Measurements from ENCODE around the gene BLCAP. TPM values are rescaled to one million over a fixed set of nuclear protein-coding genes. Genes with fewer than 3 reads are reported as not detected.

Gene BLCAP
- total and polyA plus RNA-seq, 8 donors: 65.5 to 75.4 (median 67.4) TPM

- Histone ChIP-seq H3K4me3 (peak within 1 kb of the TSS; percentile 8 to 19), H3K27me3 (peaks cover 0 to 11% of the 10 kb centered on the region in 2 donors), H3K9me3 (no peaks in the 10 kb centered on the region), H3K36me3 (peaks cover 0 to 22% of the 10 kb centered on the region in 2 donors), H3K27ac (no peak within 1 kb of the TSS), H3K4me1 (peaks cover 31 to 88% of the 10 kb centered on the region in 2 donors)
- TF ChIP-seq CTCF (IDR thresholded peaks at IDR 0.05): no peak
- no peak for ATAC-seq
- intact Hi-C loops (cut with DNase I): loop anchor here in 1 of 2 donors (10.0 kb wide), 1 partner anchor 136 kb away; no protein-coding TSS in a partner anchor
- DNase-seq: peak in 1 of 4 donors; percentile 69
These were observed 6.5 kb downstream of the BLCAP start, which contains the start of gene NNAT for GRCh38 chr20:37521061-37521771. Gene NNAT, plus strand, starts transcription at chr20:37521250. Its CDS starts 82 bp downstream, at chr20:37521332.

- H3K27ac ChIP-seq: no peak overlapping the region
- peaks cover 0 to 11% of the 10 kb centered on the region in 2 donors for H3K27me3 ChIP-seq
- ATAC-seq (no peak), DNase-seq (no peak)
- H3K9me3 ChIP-seq: no peaks in the 10 kb centered on the region
- peaks cover 24 to 81% of the 10 kb centered on the region in 2 donors for H3K4me1 ChIP-seq
- H3K4me3 ChIP-seq: no peak overlapping the region
- intact Hi-C loops (cut with DNase I): loop anchor here in 1 of 2 donors (10.0 kb wide), 1 partner anchor 136 kb away; no protein-coding TSS in a partner anchor
- TF ChIP-seq CTCF (IDR thresholded peaks at IDR 0.05): no peak
- peaks cover 0 to 22% of the 10 kb centered on the region in 2 donors for H3K36me3 ChIP-seq
These were observed 7.2 kb downstream of the BLCAP start for GRCh38 chr20:37520419-37520955.

- Histone ChIP-seq H3K36me3 (peaks cover 0 to 28% of the 10 kb centered on the region in 2 donors), H3K27me3 (peaks cover 0 to 11% of the 10 kb centered on the region in 2 donors), H3K27ac (peak overlapping the region; percentile 19 to 58), H3K4me1 (peaks cover 18 to 73% of the 10 kb centered on the region in 2 donors), H3K4me3 (no peak overlapping the region), H3K9me3 (no peaks in the 10 kb centered on the region)
- ATAC-seq: no peak
- no peak for DNase-seq
- intact Hi-C loops (cut with DNase I): loop anchor here in 1 of 2 donors (10.0 kb wide), 1 partner anchor 135 kb away; no protein-coding TSS in a partner anchor
- no peak for TF ChIP-seq CTCF (IDR thresholded peaks at IDR 0.05)
These were observed 7.9 kb downstream of the BLCAP start for GRCh38 chr20:37519508-37520418.

- no peaks in the 10 kb centered on the region for H3K9me3 ChIP-seq
- no peak for TF ChIP-seq CTCF (IDR thresholded peaks at IDR 0.05)
- peak in 1 of 4 donors; percentile 83 for DNase-seq
- H3K4me3 ChIP-seq: no peak overlapping the region
- H3K27me3 ChIP-seq: peaks cover 0 to 11% of the 10 kb centered on the region in 2 donors
- intact Hi-C loops (cut with DNase I): no loop called here
- peak overlapping the region; percentile 19 to 58 for H3K27ac ChIP-seq
- H3K36me3 ChIP-seq: peaks cover 0 to 37% of the 10 kb centered on the region in 2 donors
- H3K4me1 ChIP-seq: peaks cover 16 to 64% of the 10 kb centered on the region in 2 donors
- ATAC-seq: peak; percentile 62
These were observed 8.8 kb downstream of the BLCAP start for GRCh38 chr20:37518606-37519507.

Measured in left lung (tissue), 10 donors.